Uterine smooth muscle cell (primary cell): ENCODE data around the gene PRPS2. TPM values are rescaled to one million over a fixed set of nuclear protein-coding genes. Genes with fewer than 3 reads are reported as not detected.

Experiments
- total RNA-seq: library from RNA; depleted of rRNA; stranded (reverse); fragments of >200 nt; gene quantifications from 2 replicates; pipeline ENCODE4 v1.2.3, GENCODE V29; 2014

The PRPS2 gene
- 38.9 and 63.0 TPM in 2 replicates for total RNA-seq

GRCh38 chrX:12791257-12792228, at the start of gene PRPS2:
Gene PRPS2, plus strand, starts transcription at chrX:12791412. Its CDS starts 86 bp downstream, at chrX:12791498.

GRCh38 chrX:12866451-12867377, 75.5 kb downstream of the PRPS2 start, which contains the start of gene TLR7:
Gene TLR7, plus strand, starts transcription at chrX:12867072. Its CDS starts 507 bp downstream, at chrX:12867579.

Other genes starting within 250 kb of the PRPS2 start
- under 0.01 TPM in 1 of 2 replicates, not detected in the other for gene TLR7, start 75.7 kb downstream of the PRPS2 start, total RNA-seq
- not detected in 2 replicates for gene TLR8, start 115.2 kb downstream of the PRPS2 start, total RNA-seq
- gene TMSB4X, start 183.7 kb downstream of the PRPS2 start, total RNA-seq = 9,171 and 15,814 TPM in 2 replicates